Fibroblast of skin of left biceps (primary cell): ENCODE results near the gene SLC35B1.

ENCODE experiments used
- DNase-seq, 2 experiments: peaks; one replicate each; pipeline ENCODE4 v3.0.0-alpha.2; 2013; ENCODE audit warnings: low read depth in 2 of 2

Gene SLC35B1

DNA sequence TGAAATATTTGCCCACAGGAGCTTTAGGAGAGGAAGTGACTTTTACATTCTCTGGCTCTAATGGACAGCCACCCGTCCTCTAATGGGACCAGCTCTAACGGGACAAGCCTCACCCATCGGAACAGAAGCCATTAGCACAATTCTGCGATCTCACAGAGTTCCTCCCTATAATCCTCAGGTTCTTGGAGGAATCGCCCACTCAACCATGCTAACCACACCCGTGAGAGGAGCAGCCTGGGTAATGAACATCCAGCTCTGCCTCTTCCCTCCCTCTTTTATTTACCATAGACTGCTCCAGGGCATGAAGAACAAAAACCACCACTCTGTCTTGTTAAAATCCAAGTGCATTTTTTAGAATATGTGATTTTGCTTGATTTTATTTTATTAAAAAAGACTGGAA lies 6.8 kb downstream of the SLC35B1 start:
- DNase-seq: no peak

DNA sequence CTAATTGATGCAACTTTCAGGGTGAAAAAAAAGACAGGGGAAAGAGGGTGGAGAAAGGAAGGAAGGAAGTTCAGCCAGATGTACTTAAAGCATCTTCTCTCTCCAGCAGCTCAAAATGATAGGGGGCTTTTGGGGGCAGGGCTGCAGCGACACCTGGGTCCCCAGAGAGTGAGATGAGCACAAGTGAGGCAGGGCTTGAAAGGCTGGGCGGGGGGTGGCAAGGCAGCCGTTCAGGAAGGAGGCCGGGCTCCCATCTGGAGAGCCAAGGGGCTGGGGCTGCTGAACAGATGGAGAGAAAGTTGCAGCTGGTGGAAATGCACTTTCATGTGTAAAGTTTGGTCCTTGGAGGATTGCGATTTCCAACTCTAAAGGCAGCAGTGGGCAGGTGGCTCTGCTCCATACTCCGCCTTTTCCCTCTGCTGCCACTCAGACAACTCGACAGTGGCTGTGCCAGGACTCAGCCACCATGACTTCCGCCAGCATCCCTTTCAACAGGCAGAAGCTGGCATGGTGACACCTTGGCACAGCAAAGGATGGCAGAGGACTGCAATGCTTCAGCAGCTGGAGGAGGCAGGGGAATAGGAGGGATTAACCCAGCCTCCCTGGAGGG lies 7.7 kb downstream of the SLC35B1 start:
- no peak for DNase-seq

DNA sequence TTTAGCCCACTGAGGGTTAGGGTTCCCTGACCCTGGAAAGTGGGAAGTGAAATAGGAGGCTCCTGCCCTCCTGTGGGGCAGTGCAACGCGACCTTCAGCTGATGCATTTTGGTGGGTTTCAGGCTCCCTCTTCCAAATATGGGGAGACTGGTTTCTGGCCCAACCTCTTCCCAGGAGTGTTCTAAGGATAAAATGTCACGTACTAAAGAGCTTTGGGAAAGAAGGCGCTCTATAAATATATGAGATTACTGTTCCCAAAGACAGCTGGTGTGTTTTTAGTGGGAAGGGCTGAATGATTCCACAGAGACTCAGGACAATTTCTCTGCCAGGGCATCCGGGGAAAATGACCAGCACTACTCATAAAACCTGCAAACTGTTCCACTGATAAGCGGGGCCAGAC lies 9.8 kb downstream of the SLC35B1 start:
- DNase-seq: no peak

DNA sequence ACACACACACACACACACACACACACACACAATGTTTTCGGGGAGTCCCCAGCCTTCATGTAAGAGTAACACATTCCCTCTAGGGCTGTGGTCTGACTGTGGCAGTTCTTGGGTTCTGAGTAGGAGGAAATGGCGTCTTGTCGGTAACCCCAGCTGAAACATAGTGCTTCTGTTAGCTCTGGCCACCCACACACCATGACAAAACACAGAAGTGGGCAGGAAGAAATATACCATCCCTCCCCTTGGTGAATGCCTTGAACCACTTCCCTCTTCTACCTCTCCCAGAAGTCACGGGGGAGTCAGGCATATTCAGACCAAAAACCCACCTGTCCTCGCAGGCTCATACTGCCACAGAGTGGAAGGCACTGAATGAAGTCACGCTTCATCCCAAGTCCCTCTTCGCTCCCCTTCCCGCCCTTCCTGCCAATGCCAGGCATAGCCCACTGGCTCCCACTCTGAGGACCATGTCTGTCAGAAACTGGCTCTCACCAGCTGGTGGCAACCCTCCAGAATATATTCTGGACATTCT lies 11.5 kb downstream of the SLC35B1 start:
- DNase-seq: no peak

DNA sequence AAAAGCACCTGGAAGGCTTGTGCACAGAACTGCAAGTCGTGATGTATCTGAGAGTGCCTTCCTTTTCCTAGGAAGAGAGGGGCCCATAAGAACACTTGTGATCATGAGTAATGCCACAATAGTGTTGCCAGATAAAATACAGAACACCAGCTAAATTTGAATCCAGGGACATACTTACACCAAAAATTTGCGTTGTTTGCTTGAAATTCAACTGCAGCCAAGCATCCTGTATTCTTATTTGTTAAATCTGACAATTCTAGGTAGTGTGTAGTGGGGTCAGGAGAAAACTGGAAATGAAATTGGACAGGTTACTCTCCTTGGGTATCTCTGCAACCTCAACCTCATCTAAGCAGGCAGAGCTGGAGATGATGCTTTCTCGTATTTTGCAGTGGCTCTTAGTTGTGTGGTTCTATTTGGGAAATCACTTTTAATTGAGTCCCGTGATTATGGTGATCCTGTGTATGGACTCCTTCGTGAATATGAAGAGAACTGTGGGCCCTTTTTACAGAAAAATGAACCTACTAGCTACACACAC lies 12.0 kb downstream of the SLC35B1 start:
- no peak for DNase-seq

DNA sequence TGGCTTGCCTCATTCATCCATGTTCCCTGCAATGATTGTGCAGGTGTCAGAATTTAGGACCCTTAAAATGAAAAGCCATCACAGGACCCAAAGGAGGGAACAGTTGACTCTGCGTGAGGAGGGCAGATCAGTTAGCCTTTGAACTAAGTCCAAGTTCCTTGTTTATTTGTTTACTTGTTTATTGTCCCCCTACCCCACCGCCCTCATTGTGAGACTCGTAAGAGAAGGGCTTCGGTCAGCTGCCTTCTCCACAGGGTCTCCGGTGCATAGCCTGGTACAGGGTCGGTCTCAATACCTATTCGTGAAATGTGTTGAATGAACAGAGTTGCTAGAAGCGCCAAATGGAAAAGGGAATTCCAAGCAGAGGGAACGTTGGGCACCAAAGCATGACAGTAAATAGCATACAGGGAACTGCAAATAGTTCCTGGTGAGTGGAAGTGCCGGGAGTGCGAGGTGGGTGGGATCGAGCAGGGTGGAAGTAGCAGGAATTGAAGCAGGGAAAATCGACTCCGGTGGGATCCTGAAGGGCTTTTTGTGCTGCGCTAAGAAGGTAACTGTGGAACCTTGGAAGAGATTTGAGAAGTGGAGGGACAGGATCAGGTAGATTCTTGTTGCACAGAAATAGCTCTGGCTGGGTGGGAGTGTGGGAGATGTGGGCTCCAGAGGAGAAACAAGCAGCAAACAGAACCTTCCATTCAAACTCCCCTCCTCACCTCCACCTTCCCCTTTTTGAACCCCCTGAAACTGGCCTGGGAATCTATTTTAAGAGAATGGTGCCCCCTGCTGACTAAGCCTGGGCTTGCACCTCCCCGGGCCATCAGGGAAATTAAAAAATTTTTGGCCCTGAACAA lies 12.7 kb downstream of the SLC35B1 start:
- no peak for DNase-seq

DNA sequence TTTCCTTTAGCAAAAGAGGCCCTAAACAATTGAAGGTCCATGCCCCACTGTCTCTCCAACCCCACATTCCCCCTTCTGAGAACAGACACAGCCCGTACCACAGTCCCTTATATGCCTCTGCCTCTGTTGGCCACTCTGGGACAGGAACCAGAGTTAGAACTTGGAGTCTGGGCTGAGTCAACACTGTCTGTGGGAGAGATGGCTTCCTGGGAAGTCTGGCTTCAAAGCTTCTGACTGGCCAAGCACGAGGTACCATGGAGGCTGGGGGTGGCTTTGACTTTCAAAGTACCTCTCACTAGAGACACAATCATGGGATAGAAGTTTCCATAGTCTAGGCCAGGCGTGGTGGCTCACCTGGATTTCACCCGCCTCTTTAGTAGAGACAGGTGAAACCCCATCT lies 15.0 kb downstream of the SLC35B1 start:
- DNase-seq: no peak

DNA sequence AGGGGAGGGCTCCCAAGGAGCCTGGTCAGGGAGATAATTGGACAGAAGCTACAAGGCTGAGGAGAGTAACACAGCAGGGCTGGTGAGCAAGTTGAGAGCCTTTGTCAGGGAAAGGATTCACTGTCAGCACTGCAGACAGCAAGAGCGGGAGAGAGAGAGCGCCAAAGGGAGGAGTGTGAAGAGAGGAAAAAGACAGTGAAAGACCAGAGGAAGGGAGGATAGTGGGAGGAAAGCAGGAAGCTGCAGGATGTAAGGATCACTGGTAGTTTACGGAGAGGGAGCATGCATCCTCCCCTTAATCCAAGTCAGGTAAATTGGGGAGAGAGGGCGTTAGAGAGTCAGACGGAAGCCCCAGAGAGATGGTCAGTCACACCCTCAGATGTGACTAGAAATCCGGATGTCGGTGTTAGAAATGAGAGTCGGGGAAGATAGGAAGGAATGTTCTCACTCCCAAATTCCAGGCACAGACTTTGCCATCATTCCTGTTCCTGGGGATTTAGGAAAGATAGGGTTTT lies 16.0 kb downstream of the SLC35B1 start:
- DNase-seq: no peak

DNA sequence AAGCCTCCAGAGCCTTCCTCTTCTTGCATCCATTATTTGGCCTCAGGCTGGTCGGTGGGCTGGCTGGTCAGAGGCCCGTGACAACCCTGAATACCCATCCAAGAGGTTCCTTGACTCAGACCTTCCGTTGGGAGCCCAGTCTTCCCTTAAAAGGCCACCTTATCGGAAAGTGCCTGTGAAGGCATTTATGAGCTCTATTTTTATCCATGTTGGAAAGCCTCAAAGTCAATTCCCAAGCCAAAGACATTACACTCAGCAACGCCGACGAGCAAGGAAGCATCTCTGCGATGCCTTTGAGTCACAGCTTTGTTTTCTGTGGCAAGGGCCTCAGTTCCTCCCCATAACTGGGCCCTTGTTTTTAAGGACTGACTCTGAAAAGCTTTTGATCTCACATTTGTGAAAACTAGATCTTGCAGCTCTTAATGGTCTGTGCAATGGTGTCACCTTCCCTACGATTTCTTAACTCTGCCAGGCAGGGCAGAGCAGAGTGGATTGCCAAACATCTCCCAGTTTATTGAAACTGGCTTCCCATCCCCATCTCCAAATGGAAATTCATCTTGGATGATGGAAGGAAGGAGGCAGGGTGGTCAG lies 16.6 kb downstream of the SLC35B1 start:
- DNase-seq: no peak

DNA sequence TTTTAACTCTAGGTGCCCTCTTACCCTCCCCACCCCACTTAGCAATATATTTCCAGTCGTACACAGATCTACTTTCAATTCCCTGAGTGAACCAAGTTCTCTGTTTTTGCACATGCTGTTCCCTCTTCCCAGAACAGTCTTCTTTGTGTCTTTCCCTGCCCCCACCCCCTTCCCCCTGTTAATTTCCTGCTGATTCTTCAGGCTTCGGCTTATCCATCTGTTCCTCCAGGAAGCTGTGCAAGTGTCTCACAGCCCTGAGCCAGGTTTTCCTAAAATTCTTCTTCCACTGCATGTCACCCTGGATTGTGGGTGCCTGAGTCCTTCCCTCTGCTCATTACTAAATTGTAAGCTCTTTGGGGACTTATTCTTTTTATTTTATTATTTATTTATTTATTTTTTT lies 17.5 kb downstream of the SLC35B1 start:
- DNase-seq: no peak

DNA sequence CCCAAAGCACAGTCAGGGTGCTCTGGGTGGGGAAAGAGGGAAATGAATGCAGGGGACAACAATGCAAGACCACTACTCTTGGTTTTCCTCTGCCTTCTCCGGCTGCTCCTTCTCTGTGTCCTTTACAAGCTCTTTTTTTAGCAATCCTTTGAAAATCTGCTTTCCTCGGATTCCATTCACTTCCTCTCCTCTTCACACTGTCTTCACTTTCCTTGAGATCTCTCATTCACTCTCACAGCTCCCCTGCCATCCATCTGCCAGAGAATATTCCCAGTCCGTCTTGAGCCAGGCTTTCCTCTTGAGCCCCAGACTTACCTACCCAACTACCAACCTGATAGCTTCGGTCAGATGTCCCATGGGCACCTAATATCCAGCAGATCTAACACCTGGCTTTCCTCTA lies 18.9 kb downstream of the SLC35B1 start:
- DNase-seq: no peak

DNA sequence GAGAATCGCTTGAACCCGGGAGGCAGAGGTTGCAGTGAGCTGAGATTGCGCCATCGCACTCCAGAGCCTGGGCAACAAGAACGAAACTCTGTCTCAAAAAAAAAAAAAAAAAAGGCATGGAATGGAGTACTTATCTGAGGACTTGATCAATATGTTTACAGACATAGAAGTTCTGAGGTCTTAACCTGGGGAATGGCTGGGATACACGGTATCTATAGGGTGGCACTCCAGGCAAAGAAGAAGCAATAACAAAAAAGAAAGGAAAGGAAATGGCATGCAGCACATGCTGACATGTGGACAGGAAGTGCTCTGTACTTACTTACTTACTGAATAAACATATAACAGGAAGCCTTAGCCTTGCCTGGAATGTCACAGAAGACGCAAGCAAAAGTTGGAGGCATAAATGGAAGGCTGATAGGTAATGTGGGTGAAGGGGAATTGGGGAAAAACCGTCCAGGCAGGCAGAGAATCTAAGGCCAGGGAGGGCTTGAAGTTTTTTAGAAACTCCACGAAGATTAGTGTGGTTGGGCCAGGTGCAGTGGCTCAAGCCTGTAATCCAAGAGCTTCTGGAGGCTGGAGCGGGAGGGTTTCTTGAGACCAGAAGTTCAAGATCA lies 19.8 kb downstream of the SLC35B1 start:
- DNase-seq: no peak

DNA sequence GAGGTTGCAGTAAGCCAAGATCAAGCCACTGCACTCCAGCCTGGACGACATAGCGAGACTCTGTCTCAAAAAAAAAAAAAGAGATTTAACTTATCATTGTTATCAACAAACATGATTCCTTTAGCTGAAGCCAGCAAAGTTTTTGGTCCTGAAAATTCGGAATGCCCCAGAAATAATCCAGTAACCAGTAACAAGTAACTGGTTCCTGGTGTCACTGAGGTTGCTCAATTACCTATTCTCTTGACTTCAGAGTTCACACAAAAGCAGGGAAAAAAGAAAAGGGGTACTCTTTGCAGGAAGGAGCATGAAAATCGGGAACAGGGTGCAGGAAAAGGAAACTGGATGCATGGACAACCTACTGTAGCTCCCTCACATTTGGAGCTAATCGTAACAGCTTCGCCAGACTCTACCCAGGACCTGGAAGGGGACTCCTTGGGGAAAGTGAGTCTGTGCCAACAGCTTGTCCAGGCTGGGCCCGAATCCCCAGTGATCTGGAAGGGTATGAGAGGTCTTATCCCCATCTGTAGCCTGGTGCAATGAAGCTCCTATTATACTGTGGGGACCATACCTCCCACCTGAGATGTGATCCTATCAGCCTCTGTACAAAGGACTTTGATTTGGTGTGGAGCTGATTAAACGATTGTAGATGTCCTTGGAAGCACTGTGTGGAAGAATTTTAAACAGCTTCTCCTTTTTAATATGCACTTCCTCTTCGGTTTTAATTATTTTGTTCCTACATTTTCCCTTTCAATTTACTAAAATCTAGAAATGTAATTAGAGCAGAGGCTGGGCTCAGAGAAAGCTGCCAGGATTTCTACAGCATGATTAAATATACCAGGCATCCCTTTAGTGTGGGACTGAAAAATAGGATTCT lies 26.4 kb downstream of the SLC35B1 start:
- DNase-seq: no peak

DNA sequence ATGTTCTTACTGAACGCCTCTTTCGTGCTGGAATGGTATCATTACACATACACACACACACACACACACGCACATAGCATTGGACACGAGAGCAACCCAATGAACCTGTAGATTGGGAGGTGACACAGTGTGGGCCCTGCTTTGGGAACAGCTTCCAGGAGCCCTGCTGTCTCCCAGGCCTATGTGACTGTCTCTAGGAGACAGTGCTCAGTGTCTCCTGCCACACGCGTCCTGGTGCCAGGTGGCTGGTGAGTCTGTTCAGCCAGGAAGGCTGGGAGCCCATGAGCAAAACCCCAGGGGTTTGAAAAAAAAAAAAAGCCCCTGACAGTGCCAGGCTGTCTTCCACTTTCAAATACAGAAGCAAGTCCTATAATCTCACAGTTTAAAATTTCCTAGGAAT lies 27.4 kb downstream of the SLC35B1 start:
- no peak for DNase-seq

DNA sequence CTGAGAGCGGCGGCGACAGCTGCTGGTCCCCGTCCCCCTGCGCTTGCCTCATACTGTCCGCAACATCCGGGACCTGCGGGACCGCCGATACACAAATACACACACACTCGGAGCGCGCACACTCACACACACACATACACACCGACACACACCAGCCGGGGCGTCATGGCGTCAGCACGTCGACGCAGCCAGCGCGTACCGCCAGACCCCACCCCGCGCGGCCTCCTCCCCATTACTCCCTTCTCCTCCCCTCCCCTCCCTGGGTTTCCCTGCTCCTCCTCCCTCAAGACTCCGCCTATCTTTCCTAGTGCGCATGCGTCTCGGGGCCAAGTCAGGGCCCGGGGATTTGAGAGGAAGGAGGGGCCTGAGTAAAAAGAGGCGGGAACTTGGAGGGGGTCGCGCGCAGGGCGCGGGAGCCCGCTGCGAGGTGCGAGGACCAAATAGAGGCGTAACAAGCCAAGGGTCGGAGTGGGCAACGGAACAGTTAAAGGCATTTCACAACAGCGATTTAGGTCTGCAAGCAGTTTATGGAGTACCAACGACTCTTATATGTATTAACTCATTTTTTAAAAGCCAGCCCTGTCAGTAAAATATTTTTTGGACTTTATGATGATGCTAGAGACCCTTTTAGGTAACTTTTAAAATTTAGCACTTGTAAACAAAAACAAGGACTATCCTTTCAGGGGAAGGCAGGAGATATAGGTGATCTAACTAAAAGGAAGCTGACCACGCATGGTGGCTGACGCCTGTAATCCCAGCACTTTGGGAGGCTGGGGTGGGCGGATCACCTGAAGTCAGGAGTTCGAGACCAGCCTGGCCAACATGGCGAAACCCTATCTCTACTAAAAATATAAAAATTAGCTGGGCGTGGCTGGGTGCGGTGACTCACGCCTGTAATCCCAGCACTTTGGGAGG lies 29.6 kb downstream of the SLC35B1 start, which contains the start of gene SPOP:
Gene SPOP, minus strand, starts transcription at position 165 of the 915 bp plus-strand sequence. CDS start 55,287 bp downstream, outside the sequence.
- DNase-seq: peak; percentile 99

DNA sequence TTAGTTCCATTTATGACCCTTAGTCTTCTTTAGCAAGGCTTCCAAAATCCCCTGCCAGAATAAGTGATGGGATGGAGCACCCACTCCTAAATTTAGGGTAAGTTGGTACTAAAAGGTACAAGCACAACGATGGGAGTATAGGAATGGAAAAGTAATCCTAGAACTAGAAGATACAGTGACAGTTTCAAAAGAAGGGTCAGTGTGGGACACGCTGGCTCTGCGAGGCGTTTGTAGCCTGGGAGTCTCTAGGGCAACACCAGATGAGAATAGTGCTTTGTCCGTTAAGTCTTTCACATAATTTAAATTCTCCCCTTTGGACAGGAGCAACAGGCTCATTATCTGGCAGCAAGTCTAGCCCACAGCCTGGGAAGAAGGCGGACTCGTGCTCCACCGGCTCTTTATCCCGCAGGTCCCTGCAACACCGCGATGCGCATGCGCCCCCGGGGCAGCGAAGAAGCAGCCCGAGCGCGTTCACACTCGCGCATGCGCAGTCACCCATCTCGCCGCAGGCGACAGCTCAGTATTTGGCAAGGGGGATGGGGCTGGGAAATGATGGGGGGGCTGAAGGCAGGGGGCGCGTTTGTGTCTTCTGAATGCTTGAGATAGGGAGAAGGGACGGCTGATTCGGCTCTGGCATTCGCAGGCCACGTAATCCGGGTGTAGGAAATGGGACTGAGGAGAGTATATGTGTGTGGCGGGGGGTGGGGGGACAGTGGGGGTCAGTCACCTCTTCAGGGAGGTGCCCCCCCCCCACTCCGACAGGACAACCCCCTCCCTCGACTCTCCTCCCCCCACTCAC lies 30.4 kb downstream of the SLC35B1 start:
- DNase-seq: peak; percentile 79 to 80

DNA sequence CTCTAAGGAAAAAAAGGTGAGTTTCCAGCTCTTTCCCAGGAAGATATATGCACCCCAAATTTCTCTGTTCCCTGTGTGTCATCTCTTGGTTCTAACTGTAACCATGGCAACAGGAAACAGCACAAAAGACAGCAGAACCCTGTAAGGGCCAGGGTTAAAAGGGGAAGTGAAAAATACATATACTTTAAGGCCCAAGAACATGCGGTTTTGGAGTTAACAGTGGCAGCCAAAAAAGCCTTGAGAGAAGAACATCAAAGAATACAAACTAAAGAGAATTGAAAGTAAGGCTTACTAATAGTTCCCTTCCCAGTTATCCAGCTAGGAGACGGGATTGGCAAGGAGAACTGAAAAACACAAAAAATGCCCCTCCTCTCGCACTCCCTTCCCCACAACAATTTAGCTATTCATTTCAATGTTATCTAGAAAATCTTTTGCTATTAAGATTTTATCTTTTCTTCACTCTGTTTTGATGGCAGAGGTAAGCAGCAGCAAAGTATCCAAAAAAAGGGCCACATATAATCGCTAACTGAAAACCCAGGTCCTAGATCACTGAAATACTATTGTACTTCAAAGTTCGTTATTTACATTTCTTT lies 31.4 kb downstream of the SLC35B1 start:
- DNase-seq: no peak

DNA sequence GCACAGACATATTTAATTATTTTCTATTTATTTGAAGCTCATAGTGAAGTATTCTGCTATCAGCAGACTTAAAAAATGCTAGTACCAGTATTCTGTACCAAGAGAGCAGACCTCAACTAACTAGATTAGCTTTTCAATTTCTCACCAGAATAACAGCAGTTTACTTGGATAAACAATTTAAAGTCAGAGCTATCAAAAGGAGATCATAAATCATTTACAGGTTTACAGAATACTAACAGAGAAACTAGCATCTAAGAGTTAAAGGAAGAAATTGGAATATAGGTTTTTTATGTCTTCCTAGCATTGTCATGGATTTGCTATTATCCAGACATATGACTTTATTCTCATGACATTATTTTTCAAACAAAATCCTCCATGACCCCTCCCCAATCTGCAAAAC lies 33.3 kb downstream of the SLC35B1 start:
- DNase-seq: no peak
